GM12878 (cell line): ENCODE results near the gene PAIP2. TPM values are rescaled to one million over a fixed set of nuclear protein-coding genes. Genes with fewer than 3 reads are reported as not detected.

Experiments used
- ATAC-seq: fragments of 200-7000 bp; cut with Tn5 transposase; 3 replicates; pipeline ENCODE4 v1.9.1; 2020; ENCODE audit warnings: mild to moderate bottlenecking, moderate library complexity
- BruUV-seq: library from RNA; stranded (reverse); fragments of 400-500 nt; replicated peaks from 2 replicates; lab custom pipeline; 2021; lab: Mats Ljungman, UMichigan
- CTCF ChIA-PET: fragments of 300-600 bp; sonication (Branson Sonifier 250); formaldehyde crosslinking; extraction: SDS; loops from one replicate; lab custom pipeline; 2021; ENCODE audit warnings: inconsistent platforms; lab: Yijun Ruan, JAX
- POLR2A ChIA-PET: fragments of 350-600 bp; formaldehyde crosslinking; extraction: SDS; loops from one replicate; lab custom pipeline; 2021; ENCODE audit warnings: inconsistent platforms; lab: Charles Lee
- RAD21 ChIA-PET: fragments of 300-600 bp; sonication (Branson Sonifier 250); formaldehyde crosslinking; loops from one replicate; lab custom pipeline; 2023; ENCODE audit warnings: antibody characterized with exemption; ENCODE audit not compliant: unreplicated experiment; lab: Charles Lee
- SMC1A ChIA-PET: fragments of 300-600 bp; sonication (Branson Sonifier 250); formaldehyde crosslinking; loops from one replicate; lab custom pipeline; 2023; ENCODE audit not compliant: unreplicated experiment, uncharacterized antibody; lab: Charles Lee
- DNase-seq: peaks from one replicate; pipeline ENCODE4 v3.0.0-alpha.2; 2011; ENCODE audit warnings: low read depth, low spot score
- FAIRE-seq: peaks from 3 replicates; lab custom pipeline; 2011; peaks lifted over from hg19 to GRCh38; lab: Jason Lieb, UNC
- H2AFZ ChIP-seq: 2 replicates; pipeline ENCODE4 v1.6.0; 2011; ENCODE audit warnings: low read depth, low read length, control low read depth; ENCODE audit not compliant: control insufficient read depth
- H3K27ac ChIP-seq: 2 replicates; pipeline ENCODE4 v1.5.1; 2011; ENCODE audit warnings: control low read depth; ENCODE audit not compliant: control insufficient read depth, insufficient read depth
- H3K27me3 ChIP-seq, 2 experiments: replicated peaks in 1 of 2; 2 replicates each; pipeline versions ENCODE4 v1.6.0 to v1.6.1; 2011; ENCODE audit warnings: low read length in 1 of 2; ENCODE audit not compliant: control insufficient read depth in 2 of 2, insufficient read depth in 2 of 2
- H3K36me3 ChIP-seq, 2 experiments: 2 replicates each; pipeline ENCODE4 v1.5.1; 2011; ENCODE audit warnings: low read length in 1 of 2; ENCODE audit not compliant: control insufficient read depth in 2 of 2, insufficient read depth in 2 of 2
- H3K4me1 ChIP-seq: 2 replicates; pipeline ENCODE4 v1.6.1; 2011; ENCODE audit warnings: mild to moderate bottlenecking, low read length, moderate library complexity, mixed read lengths; ENCODE audit not compliant: control insufficient read depth, insufficient read depth
- H3K4me2 ChIP-seq: 2 replicates; pipeline ENCODE4 v1.6.0; 2011; ENCODE audit warnings: control low read depth; ENCODE audit not compliant: control insufficient read depth, insufficient read depth
- H3K4me3 ChIP-seq: fragments of 200-600 bp; sonication (generic); 2 replicates; pipeline ENCODE4 v1.5.1; 2016
- H3K79me2 ChIP-seq: 2 replicates; pipeline ENCODE4 v1.6.0; 2011; ENCODE audit warnings: low read length; ENCODE audit not compliant: control insufficient read depth, insufficient read depth
- H3K9ac ChIP-seq: 2 replicates; pipeline ENCODE4 v1.8.0; 2011; ENCODE audit warnings: low read length, control low read depth, mixed read lengths; ENCODE audit not compliant: control insufficient read depth, insufficient read depth
- H3K9me3 ChIP-seq: replicated peaks from 3 replicates; pipeline ENCODE4 v1.5.1; 2011; ENCODE audit warnings: mild to moderate bottlenecking, low read length; ENCODE audit not compliant: control insufficient read depth, insufficient read depth
- H4K20me1 ChIP-seq: 2 replicates; pipeline ENCODE4 v1.6.0; 2011; ENCODE audit not compliant: control insufficient read depth, insufficient read depth
- BRCA1 ChIP-seq: IDR thresholded peaks from 2 replicates; pipeline ENCODE4 v1.6.1; 2011; ENCODE audit warnings: low read depth, low read length, improper control_type of control experiment
- HDAC6 ChIP-seq: fragments of 200-600 bp; sonication (generic); IDR thresholded peaks from one replicate; pipeline ENCODE4 v1.8.0; 2017; ENCODE audit warnings: antibody characterized with exemption; ENCODE audit not compliant: unreplicated experiment
- NFXL1 ChIP-seq: fragments of 450-650 bp; IDR thresholded peaks from 2 replicates; pipeline ENCODE4 v1.6.1; 2017; ENCODE audit warnings: antibody characterized with exemption, mild to moderate bottlenecking, borderline replicate concordance
- NR2C1 ChIP-seq: fragments of 450-650 bp; IDR thresholded peaks from 2 replicates; pipeline ENCODE4 v1.6.1; 2017; ENCODE audit warnings: antibody characterized with exemption, mild to moderate bottlenecking, moderate library complexity
- RAD51 ChIP-seq: fragments of 450-650 bp; IDR thresholded peaks from 2 replicates; pipeline ENCODE4 v1.6.1; 2016; ENCODE audit warnings: moderate library complexity, mild to moderate bottlenecking, inconsistent platforms
- RELA ChIP-seq: fragments of 450-650 bp; IDR thresholded peaks from 2 replicates; pipeline ENCODE4 v1.8.0; 2014; ENCODE audit warnings: borderline replicate concordance; ENCODE audit not compliant: partially characterized antibody
- SPI1 ChIP-seq: IDR thresholded peaks from 2 replicates; pipeline ENCODE4 v1.6.1; 2011; ENCODE audit warnings: low read depth, mild to moderate bottlenecking, low read length, moderate library complexity, borderline replicate concordance; ENCODE audit not compliant: insufficient read depth
- SREBF1 ChIP-seq: IDR thresholded peaks from 2 replicates; pipeline ENCODE4 v1.6.1; 2012; ENCODE audit warnings: mild to moderate bottlenecking, low read length
- SREBF2 ChIP-seq: IDR thresholded peaks from 2 replicates; pipeline ENCODE4 v1.6.1; 2012; ENCODE audit warnings: mild to moderate bottlenecking, low read length
- ZSCAN29 ChIP-seq: fragments of 450-650 bp; IDR thresholded peaks from 2 replicates; pipeline ENCODE4 v1.6.1; 2017; ENCODE audit warnings: mild to moderate bottlenecking, moderate library complexity
- WGBS: methylation state at CpG from one replicate; pipeline ENCODE4 v1.1.6; 2016; ENCODE audit warnings: low lambda C conversion rate; ENCODE audit not compliant: insufficient replicate concordance, insufficient coverage; ENCODE audit errors: missing lambda C conversion rate; 5-methylcytosine and 5-hydroxymethylcytosine counted together
- in situ Hi-C: fragments of 300-500 bp; cut with MboI; formaldehyde crosslinking; loops from 9 replicates; pipeline ENCODE4 v1.14.3; 2018; ENCODE audit warnings: mixed read lengths
- intact Hi-C: fragments of 100-400 bp; cut with micrococcal nuclease; formaldehyde crosslinking; loops from one replicate; pipeline ENCODE4 v1.14.2; 2022; ENCODE audit not compliant: unreplicated experiment
- polyA plus RNA-seq, 11 experiments: library from polyadenylated mRNA; depleted of rRNA in 4 of 11; unstranded in 6 of 11; stranded (reverse) in 5 of 11; fragments of >200 nt; fragmentation: Nextera tagmentation in 4 of 11; fragmentation: Illumina TruSeq in 1 of 11; extraction: Ambion mirVana in 4 of 11; extraction: Trizol in 1 of 11; gene quantifications; 1 replicate in 1 of 11; 2 replicates in 10 of 11; pipeline versions ENCODE4 v1.2.1 to v1.2.3, GENCODE V29; 2011 to 2016; ENCODE audit warnings: inconsistent platforms in 2 of 11, missing spikeins in 2 of 11, low read depth in 1 of 11
- total RNA-seq, 4 experiments: library from RNA; depleted of rRNA in 3 of 4; stranded (reverse); fragments of >200 nt in 3 of 4; fragmentation: Illumina TruSeq in 1 of 4; extraction: Trizol in 1 of 4; gene quantifications; 2 replicates each; pipeline versions ENCODE4 v1.2.1 to v1.2.3, GENCODE V29; 2013 to 2021
- TF ChIP-seq, protein P1 (sequence below): IDR thresholded peaks from 2 replicates; pipeline ENCODE4 v1.6.1; 2011; ENCODE audit warnings: borderline replicate concordance, low read depth, mild to moderate bottlenecking, moderate library complexity, low read length; ENCODE audit not compliant: insufficient read depth, poor library complexity, severe bottlenecking
- TF ChIP-seq, protein P2 (sequence below): IDR thresholded peaks from 2 replicates; pipeline ENCODE4 v1.6.1; 2011; ENCODE audit warnings: low read depth, mild to moderate bottlenecking, low read length, moderate library complexity, borderline replicate concordance; ENCODE audit errors: extremely low read depth
- TF ChIP-seq, protein P3 (sequence below): IDR thresholded peaks from 2 replicates; pipeline ENCODE4 v1.6.1; 2012; ENCODE audit warnings: low read depth, low read length, improper control_type of control experiment

Gene PAIP2
- total and polyA plus RNA-seq, 10 of the 15 experiments (the other 5 are each of a cell fraction or from before 2014, with no cell fraction given) = 49.9 to 154 (median 102) TPM

DNA sequence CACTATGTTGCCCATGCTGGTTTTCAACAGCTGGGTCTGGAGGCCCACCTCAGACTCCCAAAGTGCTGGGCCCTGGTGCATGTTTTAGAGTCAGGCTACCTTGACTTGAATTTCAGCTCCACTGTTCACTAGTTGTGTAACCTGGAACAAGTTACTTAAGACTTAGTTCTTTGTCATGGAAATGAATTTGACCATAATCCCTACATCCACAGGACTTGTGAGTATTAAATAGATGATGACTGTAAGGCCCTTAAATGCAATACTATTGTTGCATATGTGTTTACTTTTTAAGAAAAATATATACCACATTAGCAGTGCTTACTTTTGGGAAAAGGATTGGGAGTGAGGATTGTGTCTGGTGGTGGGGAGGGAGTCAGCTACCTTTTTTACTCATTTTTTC, 16.4 kb downstream of the PAIP2 start:
- no peak overlapping the region for H3K4me3 ChIP-seq
- no peak for DNase-seq
- no peak for TF ChIP-seq BRCA1
- no peak for TF ChIP-seq NR2C1
- no peak for TF ChIP-seq HDAC6
- TF ChIP-seq SPI1 = no peak
- TF ChIP-seq NFXL1 = no peak
- no peak for TF ChIP-seq RELA
- no peak for TF ChIP-seq ZSCAN29
- TF ChIP-seq RAD51 = no peak
- TF ChIP-seq, all 136 proteins: peak for 0
- ChIA-PET SMC1A (interaction anchor here (1.4 kb wide), 1 partner anchor 11 kb away, joined by 5 read pairs; no protein-coding TSS in a partner anchor), RAD21 (no interaction called here), POLR2A (interaction anchor here (1.3 kb wide), 1 partner anchor 32 kb away, joined by 3 read pairs; the partner anchor contains the start of gene MZB1), CTCF (interaction anchor here (1.3 kb wide), 1 partner anchor 17 kb away, joined by 4 read pairs; the partner anchor contains the start of gene PAIP2)
- H3K9ac ChIP-seq = no peak overlapping the region
- no peaks in the 10 kb centered on the region for H3K4me1 ChIP-seq
- in situ Hi-C loops (no loop called here), intact Hi-C loops (no loop called here)
- BruUV-seq = no TSS peak
- no peaks in the 10 kb centered on the region for H4K20me1 ChIP-seq
- peaks cover 2% of the 10 kb centered on the region in 2 experiments; a peak in 1 of 4 replicates for H3K36me3 ChIP-seq
- ATAC-seq = no peak
- peaks cover 4% of the 10 kb centered on the region; the same call in 2 of the 3 replicates for H3K9me3 ChIP-seq
- H3K4me2 ChIP-seq = no peak overlapping the region
- no peak for FAIRE-seq
- no peak overlapping the region for H2AFZ ChIP-seq
- peaks cover 16% of the 10 kb centered on the region for H3K79me2 ChIP-seq
- no peak overlapping the region for H3K27ac ChIP-seq
- H3K27me3 ChIP-seq = no peaks in the 10 kb centered on the region

DNA sequence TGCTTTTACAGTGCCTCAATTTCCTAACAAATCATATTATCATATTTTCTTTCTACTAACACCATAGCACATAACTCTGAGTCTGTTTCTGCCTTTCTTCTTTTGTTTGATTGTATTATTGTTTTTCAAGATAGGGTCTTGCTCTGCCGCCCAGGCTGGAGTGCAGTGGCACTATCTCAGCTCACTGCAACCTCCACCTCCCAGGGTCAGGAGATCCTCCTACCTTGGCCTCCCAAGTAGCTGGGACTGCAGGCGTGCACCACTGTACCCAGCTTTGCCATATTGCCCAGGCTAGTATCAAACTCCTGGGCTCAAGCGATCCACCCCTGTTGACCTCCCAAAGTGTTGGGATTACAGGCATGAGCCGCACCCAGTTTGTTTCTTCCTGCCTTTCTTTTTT, 18.7 kb downstream of the PAIP2 start:
- FAIRE-seq (no peak), ATAC-seq (no peak), DNase-seq (no peak)
- intact Hi-C loops (no loop called here), in situ Hi-C loops (no loop called here)
- 94% methylated on average over 4 of the region's 4 CpGs for WGBS
- POLR2A ChIA-PET = interaction anchor here (0.6 kb wide), 1 partner anchor 87 kb away, joined by 3 read pairs; no protein-coding TSS in a partner anchor
- no TSS peak for BruUV-seq
- H3K9ac ChIP-seq = no peak overlapping the region
- no peak overlapping the region for H3K27ac ChIP-seq
- peaks cover 11% of the 10 kb centered on the region for H3K79me2 ChIP-seq
- RAD21 ChIA-PET = no interaction called here
- CTCF ChIA-PET = no interaction called here
- H3K4me2 ChIP-seq = no peak overlapping the region
- H2AFZ ChIP-seq = no peak overlapping the region
- SMC1A ChIA-PET = interaction anchor here (0.7 kb wide), 1 partner anchor 16 kb away, joined by 3 read pairs; no protein-coding TSS in a partner anchor
- H3K9me3 ChIP-seq = no peaks in the 10 kb centered on the region; the same call in 2 of the 3 replicates
- no peaks in the 10 kb centered on the region for H3K4me1 ChIP-seq
- H4K20me1 ChIP-seq = no peaks in the 10 kb centered on the region
- TF ChIP-seq, protein P1, sequence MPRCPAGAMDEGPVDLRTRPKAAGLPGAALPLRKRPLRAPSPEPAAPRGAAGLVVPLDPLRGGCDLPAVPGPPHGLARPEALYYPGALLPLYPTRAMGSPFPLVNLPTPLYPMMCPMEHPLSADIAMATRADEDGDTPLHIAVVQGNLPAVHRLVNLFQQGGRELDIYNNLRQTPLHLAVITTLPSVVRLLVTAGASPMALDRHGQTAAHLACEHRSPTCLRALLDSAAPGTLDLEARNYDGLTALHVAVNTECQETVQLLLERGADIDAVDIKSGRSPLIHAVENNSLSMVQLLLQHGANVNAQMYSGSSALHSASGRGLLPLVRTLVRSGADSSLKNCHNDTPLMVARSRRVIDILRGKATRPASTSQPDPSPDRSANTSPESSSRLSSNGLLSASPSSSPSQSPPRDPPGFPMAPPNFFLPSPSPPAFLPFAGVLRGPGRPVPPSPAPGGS = no peak
- TF ChIP-seq, protein P2, sequence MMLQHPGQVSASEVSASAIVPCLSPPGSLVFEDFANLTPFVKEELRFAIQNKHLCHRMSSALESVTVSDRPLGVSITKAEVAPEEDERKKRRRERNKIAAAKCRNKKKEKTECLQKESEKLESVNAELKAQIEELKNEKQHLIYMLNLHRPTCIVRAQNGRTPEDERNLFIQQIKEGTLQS = no peak
- TF ChIP-seq, protein P3, sequence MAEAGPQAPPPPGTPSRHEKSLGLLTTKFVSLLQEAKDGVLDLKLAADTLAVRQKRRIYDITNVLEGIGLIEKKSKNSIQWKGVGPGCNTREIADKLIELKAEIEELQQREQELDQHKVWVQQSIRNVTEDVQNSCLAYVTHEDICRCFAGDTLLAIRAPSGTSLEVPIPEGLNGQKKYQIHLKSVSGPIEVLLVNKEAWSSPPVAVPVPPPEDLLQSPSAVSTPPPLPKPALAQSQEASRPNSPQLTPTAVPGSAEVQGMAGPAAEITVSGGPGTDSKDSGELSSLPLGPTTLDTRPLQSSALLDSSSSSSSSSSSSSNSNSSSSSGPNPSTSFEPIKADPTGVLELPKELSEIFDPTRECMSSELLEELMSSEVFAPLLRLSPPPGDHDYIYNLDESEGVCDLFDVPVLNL = no peak
- TF ChIP-seq SREBF2 (no peak), SREBF1 (no peak)
- peaks cover 2 to 14% of the 10 kb centered on the region in 2 experiments; a peak in 2 of 4 replicates for H3K36me3 ChIP-seq
- H3K27me3 ChIP-seq = no peaks in the 10 kb centered on the region
- H3K4me3 ChIP-seq = no peak overlapping the region
